ENCODE measurements around the gene VPS37B.

VPS37B gene

DNA sequence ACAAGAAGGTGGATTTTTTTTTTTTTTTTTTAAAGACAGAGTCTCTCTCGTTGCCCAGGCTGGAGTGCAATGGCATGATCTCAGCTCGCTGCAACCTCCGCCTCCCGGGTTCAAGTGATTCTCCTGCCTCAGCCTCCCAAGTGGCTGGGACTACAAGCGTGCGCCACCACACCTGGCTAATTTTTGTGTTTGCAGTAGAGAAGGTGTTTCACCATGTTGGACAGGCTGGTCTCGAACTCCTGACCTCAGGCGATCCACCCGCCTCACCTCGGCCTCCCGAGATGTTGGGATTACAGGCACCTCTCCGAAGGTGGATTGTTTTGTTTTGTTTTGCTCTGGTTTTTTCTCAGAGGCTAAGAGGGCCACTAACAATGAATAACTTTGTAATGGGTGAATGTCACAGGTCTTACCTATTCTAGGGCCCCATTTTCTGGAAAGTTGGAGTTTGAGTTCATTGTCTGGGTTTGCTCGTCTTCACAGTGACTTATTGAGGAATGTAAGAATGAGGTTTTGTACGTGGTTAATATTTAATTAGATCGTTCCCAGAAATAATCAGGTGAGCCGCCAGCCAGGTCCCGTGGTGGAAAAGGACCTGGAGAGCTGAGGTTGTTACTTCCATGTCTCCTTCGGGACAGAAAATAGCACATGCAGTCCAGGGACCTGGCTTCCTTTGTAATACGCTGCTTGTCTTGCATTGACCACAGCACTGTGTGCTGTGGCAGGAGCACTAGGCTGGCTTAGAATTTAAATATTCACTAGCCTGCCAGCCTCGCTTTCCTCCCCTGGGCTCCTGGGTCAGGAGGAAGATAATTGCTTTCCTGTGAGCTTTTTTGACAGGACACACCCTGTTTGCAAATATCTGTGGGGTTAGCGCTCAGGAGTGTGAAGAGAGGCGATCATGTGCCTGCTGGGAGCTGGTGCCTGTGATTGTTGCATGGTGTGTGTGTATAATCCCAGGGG lies 58.3 kb downstream of the VPS37B start:
- no peak for DNase-seq

DNA sequence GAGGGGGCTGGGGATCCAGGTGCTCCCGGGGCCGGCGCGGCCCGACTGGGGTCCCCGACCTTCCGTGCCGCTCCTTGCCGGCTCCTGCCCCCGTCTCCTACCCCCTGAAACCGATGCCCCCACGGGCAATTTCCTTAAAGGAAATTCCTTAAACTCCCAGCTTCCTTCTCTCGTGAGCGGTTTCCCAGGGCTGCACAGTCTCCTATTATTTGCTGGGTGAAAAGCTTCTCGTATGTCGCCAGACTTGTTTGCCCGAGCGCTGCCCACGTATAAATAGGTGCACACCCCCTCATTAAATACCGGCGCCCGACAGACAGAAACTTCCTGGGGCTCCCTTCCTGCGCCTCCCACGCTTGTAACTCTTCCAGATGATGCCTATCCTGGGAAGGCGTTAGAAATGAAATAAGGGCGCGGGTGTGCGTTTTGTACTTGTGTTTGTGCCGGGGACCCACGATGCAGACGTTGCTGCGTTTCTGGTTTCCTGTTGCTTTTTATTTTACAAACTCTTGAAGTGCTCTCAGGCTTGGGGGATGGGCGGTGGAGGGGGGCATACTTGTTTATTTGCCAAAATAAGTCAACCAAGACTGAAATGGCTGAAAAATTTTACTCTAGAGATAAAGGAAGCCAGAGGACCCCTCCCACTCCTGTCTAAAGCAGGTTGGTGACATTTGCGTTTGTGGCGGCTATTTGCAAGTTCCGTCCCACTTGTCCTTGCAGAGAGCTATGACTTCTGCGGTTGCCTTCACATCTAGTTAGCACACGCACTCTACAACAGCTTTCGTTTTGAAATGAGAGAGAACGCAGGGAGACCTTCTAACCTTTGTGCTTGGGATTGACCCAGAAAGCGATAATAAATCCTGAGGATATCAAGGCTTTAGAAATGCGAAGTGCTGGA lies 59.6 kb downstream of the VPS37B start:
- no peak for DNase-seq

DNA sequence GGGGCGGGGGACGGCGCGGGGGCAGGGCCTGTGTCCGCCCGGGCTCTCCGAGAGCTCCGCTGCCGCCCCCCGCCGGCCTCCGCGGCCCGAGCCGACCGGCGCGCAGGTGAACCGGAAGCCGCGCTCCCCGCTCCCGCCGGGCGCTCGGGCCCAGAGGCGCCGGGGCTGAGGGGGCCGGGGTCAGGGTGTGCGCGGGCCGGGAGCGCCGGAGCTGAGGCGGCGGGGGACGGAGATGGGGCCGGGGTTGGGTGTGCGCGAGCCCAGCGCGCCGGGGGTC lies 60.2 kb downstream of the VPS37B start:
- DNase-seq: no peak

DNA sequence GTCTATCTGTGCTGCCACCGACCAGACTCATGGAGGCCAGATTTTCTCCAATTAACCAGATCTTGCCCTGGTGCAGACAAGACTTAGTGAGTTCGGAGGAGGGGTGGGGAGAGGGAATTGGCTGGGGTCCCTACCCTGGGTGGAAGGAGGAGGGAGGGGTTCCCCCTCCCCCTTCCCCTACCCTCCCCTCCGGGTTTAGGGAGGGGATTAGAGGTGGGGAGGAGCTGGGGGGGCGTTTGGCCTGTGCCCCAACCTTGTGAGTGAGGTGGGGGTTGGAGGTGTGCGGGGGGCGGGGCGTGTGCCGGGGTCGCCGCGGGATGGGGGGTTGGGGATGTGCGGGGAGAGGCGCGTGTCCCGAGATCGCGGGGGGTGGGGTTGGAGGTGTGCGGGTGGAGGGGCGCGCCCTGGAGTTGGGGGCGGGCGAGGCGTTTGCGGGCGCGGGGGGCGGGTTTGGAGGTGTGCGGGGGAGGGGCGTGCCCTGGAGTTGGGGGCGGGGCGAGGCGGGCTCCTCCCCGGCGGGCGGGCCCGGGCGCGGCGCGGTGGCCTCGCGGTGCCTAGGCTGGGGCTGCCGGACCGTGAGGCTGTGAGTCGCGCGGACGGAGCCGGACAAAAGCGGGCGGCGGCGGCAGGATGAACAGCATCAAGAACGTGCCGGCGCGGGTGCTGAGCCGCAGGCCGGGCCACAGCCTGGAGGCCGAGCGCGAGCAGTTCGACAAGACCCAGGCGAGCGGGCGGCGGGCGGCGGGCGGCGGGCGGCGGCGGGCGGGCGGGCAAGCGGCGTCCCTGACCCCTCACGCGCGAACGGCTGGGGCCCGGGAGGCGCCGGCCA lies 60.8 kb downstream of the VPS37B start, which contains the start of gene HIP1R:
TSS of gene HIP1R (plus strand) at position 537 of the 829 bp plus-strand sequence. CDS start at position 631, 94 bp downstream.
- DNase-seq: no peak

DNA sequence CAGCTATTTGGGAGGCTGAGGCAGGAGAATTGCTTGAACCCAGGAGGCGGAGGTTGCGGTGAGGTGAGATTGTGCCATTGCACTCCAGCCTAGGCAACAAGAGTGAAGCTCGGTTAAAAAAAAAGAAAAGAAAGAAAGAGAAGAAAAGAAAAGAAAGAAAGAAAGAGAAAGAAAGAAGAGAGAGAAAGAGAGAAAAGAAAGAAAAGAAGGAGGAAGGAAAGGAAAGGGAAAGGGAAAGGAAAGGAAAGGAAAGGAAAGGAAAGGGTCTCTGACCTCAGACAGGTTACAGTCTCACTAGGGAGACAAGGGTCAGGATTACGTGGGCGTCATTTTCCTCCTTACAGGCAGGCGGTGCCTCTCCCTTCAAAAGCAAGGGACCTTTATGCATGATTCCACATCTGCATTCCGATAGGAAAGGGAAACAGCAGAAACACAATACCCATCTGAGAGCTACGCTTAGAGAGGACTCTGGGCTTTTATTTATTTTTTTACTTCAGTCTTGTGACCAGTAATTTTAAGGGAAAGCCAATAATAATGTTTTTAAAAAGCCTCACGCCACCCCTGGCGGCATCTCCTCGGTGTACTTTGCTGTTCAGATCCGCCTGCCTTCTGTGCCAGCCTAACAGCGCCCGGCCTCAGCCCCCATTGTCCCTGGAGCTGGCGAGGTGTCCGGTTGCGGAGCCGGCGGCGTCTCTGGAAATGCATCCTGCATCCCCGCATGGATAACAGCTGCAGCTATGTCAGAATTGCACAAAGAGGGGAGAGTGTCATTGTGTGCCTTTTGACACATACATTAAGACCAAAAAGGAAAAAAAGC lies 61.6 kb downstream of the VPS37B start:
- DNase-seq: no peak

DNA sequence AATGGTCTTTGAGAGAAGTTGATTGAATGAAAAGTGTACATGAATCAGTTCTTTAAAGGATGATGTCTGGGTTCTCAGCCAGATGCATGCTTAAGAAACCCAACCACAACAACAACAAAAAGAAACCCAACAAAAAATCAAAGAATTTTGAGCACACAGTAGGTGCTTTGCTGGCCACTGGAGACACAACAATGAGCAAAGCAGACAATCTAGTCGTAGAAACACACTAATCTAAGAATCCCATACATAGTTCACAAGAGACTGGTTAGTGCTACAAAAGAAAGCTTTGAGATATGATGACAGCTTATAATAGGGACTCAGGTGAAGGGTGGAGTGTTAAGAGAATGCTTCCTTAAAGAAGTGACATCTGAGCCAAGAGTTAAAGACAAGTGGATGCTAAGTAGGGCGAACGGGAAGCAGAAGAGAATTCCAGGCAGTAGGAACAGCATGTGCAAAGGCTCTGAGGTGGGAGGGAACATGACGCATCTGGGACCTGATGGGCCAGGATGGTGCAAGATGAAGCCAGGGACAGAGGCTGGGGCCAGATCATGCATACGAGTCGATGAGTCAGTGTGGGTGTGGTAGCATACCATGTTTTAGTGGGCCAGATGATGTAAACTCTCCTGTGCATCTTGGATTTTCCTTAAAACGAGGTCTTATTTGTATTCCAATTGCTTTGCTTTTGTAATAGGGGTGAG lies 65.3 kb downstream of the VPS37B start:
- no peak for DNase-seq

DNA sequence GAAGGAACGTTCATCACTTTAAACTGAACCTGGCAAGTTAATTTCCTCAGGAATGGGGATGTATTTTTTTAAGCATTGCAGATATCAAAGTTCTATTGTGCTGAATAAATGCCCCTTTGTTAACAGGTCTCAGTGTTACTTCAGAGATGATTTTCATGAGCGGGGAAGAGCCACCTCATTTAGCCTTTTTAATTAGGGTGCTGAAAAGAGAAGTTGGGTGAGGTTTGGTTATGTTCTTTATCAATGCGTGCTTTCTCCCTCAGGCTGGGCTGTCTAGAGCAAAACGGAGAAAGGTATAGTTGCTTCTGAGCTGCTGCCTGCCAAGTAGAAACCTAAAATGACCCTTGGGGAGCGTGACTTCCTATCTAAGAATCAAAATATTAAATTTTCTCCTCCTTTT lies 68.7 kb downstream of the VPS37B start:
- no peak for DNase-seq

DNA sequence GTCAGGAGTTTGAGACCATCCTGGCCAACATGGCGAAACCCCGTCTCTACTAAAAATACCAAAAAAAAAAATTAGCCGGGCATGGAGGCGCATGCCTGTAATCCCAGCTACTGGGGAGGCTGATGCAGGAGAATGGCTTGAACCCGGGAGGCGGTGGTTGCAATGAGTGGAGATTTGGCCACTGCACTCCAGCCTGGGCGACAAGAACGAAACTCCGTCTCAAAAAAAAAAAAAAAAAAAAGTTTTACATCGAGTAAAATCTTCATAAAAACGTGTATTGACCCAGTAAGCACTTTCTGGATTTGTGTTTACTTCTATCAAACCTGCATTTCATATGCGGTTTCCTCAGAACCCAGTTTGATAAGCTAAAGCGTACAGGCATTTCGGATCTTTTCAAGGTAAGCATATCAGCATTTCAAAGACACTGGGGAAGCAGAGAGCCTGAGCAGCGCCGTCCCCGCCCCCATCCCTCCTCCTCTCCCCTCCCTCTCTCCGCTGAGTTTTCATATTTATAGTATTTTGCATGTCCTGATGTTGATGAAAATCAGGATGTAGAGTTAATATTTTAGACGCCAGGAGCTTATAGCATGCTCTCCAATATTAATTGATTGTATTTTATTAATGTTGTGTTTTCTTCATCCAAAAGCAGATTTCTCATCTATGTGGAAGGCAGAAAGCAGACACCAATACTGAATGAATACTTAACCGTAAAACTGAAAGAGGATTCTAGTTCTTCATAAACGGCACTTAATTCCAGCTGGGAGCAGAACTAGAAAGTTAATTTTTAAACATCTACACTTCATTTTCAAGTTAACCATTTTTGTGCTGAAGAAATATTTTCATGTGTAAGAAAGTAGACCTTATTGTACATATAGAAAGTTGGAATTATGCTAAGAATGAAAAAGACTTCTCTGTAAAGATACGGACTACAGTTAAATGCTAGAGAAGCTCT lies 69.9 kb downstream of the VPS37B start:
- no peak for DNase-seq

DNA sequence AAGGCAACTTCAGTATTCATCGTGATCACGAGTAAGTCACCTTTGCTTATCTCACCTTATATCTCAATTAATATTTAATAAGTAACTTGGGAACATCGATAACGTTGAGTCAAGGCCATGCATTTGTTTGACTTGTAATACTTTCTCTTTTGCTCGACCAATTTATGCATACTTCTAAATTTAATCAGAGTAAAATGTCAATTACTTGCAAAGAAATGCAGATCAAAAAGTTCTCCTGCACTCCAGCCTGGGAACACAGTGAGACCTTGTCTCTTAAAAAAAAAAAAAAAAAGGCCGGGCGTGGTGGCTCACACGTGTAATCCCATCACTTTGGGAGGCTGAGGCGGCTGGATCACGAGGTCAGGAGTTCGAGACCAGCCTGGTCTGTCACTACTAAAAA lies 72.5 kb downstream of the VPS37B start:
- DNase-seq: no peak

DNA sequence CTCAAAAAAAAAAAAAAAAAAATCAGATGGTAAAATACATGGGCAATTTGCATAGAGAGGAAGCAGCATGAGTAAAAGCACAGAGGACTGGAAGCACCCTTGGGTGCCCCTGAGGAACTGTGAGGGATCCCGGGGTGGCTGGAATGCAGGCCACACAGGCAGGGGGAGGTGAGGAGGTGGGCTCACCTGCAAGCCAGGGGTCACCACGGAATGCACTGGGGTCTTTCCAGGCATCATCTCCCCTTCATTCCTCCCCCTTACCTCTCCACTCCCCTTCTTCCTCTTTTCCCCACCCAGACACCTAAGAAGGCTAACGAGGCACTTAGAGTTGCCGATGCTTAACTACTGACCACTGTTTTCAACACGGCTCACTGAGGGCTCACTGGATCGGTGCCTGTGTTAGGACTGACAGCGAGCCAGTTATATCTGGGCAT lies 75.1 kb downstream of the VPS37B start:
- DNase-seq: no peak

DNA sequence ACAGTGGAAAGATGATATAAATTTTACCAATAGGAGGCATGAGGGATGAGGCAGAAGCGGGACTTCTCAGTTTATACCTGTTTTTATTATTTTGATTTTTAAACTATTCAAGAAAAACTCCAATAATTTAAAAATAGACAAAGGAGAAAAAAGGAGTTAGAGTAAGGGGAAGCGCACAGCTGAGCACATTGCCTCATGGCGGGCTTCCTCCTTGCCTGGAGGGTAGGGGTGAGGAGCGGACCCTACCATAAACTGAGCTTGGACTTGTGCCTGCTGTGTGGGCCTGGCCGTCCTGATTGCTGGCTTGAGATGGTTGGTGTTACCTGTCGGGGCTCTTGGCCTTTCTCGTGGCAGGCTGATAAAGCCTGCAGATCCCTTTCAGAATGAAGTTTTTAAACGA lies 75.8 kb downstream of the VPS37B start:
- DNase-seq: no peak

DNA sequence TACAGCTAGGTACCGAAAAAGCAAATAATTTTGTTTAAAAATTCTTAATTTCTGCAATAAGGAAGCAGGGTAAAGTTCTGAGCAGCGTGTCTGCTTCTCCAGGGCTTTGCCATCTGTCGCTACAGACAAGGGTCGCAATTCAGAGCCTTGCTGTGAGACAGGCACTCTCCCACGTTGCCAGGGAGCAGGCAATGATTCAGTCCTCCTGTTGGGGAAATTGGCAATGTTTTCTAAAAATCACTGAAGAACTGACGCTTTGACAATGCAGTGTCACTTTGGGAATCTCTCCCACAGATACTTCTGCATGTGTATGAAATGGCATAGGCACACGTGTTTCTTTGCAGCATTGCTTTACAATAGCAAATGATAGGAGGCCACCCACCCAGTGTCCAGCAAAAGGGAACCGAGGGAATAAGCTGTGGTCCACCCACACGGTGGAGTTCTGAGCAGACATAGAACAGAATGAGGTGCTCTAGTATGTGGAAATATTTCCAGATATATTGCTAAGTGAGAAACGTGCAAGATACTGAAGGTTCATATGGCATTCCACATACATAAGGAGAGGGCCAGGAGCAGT lies 76.6 kb downstream of the VPS37B start:
- DNase-seq: no peak

Measured in T1000 (cell line).